H1 (cell line): ENCODE data around the gene MARS2. TPM values are rescaled to one million over a fixed set of nuclear protein-coding genes. Genes with fewer than 3 reads are reported as not detected.
A peak's percentile ranks its signal among the peaks of the same experiment; 100 is the strongest.

Experiments used
- CTCF ChIA-PET: fragments of 300-600 bp; sonication (Branson Sonifier 250); formaldehyde crosslinking; loops from one replicate; lab custom pipeline; 2021; ENCODE audit not compliant: partially characterized antibody; lab: Charles Lee
- POLR2A ChIA-PET: fragments of 300-600 bp; sonication (Branson Sonifier 250); formaldehyde crosslinking; loops from one replicate; lab custom pipeline; 2021; ENCODE audit warnings: inconsistent platforms; ENCODE audit not compliant: partially characterized antibody; lab: Charles Lee
- DNase-seq, 2 experiments: peaks; one replicate each; pipeline versions ENCODE4 v3.0.0 to v3.0.0-alpha.2; 2010 to 2022; ENCODE audit warnings: low spot score in 2 of 2, low read depth in 1 of 2, mixed read lengths in 1 of 2
- FAIRE-seq: peaks from 2 replicates; lab custom pipeline; 2011; peaks lifted over from hg19 to GRCh38; lab: Jason Lieb, UNC
- H2AFZ ChIP-seq: 2 replicates; pipeline ENCODE4 v1.8.1; 2012; ENCODE audit warnings: low read length, inconsistent platforms
- H2AK5ac ChIP-seq: 2 replicates; pipeline ENCODE4 v1.6.1; 2013; ENCODE audit warnings: low read depth, low read length
- H2BK120ac ChIP-seq: replicated peaks from 2 replicates; pipeline ENCODE3; 2013; ENCODE audit warnings: low read depth, low read length, inconsistent platforms
- H2BK12ac ChIP-seq: 2 replicates; pipeline ENCODE4 v1.6.1; 2013; ENCODE audit warnings: low read depth, low read length
- H2BK15ac ChIP-seq: 2 replicates; pipeline ENCODE4 v1.6.1; 2013; ENCODE audit warnings: low read length
- H2BK20ac ChIP-seq: 2 replicates; pipeline ENCODE4 v1.6.1; 2013; ENCODE audit warnings: low read length
- H2BK5ac ChIP-seq: 2 replicates; pipeline ENCODE4 v1.6.1; 2013; ENCODE audit warnings: low read depth, low read length
- H3K14ac ChIP-seq: 2 replicates; pipeline ENCODE4 v1.6.1; 2013; ENCODE audit warnings: inconsistent platforms; ENCODE audit not compliant: insufficient read length
- H3K18ac ChIP-seq: 2 replicates; pipeline ENCODE4 v1.6.1; 2013; ENCODE audit warnings: low read length; ENCODE audit errors: extremely low read depth
- H3K23ac ChIP-seq: 2 replicates; pipeline ENCODE4 v1.6.1; 2013; ENCODE audit warnings: inconsistent platforms; ENCODE audit not compliant: insufficient read length
- H3K23me2 ChIP-seq: 2 replicates; pipeline ENCODE4 v1.6.1; 2013; ENCODE audit warnings: low read depth, low read length
- H3K27ac ChIP-seq: 2 replicates; pipeline ENCODE4 v1.6.1; 2011; ENCODE audit warnings: low read depth, low read length, inconsistent platforms
- H3K27me3 ChIP-seq, 4 experiments: replicated peaks in 1 of 4; 1 replicate in 1 of 4; 2 replicates in 3 of 4; pipeline versions ENCODE4 v1.6.1 to v1.8.1; 2011 to 2013; ENCODE audit warnings: low read length in 3 of 4, mild to moderate bottlenecking in 3 of 4, inconsistent platforms in 2 of 4, mixed read lengths in 2 of 4, moderate library complexity in 1 of 4; ENCODE audit not compliant: control insufficient read depth in 3 of 4, insufficient read depth in 3 of 4; ENCODE audit errors: extremely low read depth in 1 of 4
- H3K36me3 ChIP-seq, 4 experiments: 2 replicates each; pipeline versions ENCODE4 v1.6.1 to v1.8.1; 2011 to 2013; ENCODE audit warnings: mild to moderate bottlenecking in 4 of 4, low read length in 3 of 4, moderate library complexity in 2 of 4, control low read depth in 1 of 4, inconsistent platforms in 1 of 4; ENCODE audit not compliant: insufficient read depth in 4 of 4, control insufficient read depth in 2 of 4
- H3K4ac ChIP-seq: replicated peaks from 2 replicates; pipeline ENCODE3; 2013; ENCODE audit warnings: low read length, low read depth, mixed read lengths, inconsistent platforms; ENCODE audit not compliant: insufficient read length
- H3K4me1 ChIP-seq, 4 experiments: replicated peaks in 1 of 4; 1 replicate in 1 of 4; 2 replicates in 3 of 4; pipeline versions ENCODE4 v1.6.1 to v1.8.1; 2011 to 2013; ENCODE audit warnings: low read length in 3 of 4, inconsistent platforms in 2 of 4, mixed read lengths in 1 of 4; ENCODE audit not compliant: insufficient read depth in 4 of 4, control insufficient read depth in 3 of 4
- H3K4me2 ChIP-seq, 2 experiments: 2 replicates each; pipeline versions ENCODE4 v1.6.1 to v1.8.1; 2011 to 2013; ENCODE audit warnings: low read depth in 2 of 2, low read length in 2 of 2, control low read depth in 1 of 2, inconsistent platforms in 1 of 2, mild to moderate bottlenecking in 1 of 2; ENCODE audit not compliant: insufficient read depth in 1 of 2
- H3K4me3 ChIP-seq, 4 experiments: fragments of 200-600, 300-600 bp in 1 of 4; sonication (generic), shearing (Covaris generic), sonication (Bioruptor Twin) in 1 of 4; 2 replicates each; pipeline versions ENCODE4 v1.5.1 to v1.8.1; 2011 to 2016; ENCODE audit warnings: low read length in 4 of 4, low read depth in 3 of 4, control low read depth in 2 of 4, inconsistent platforms in 2 of 4, mild to moderate bottlenecking in 2 of 4, mixed read lengths in 1 of 4, moderate library complexity in 1 of 4; ENCODE audit not compliant: insufficient read depth in 2 of 4; ENCODE audit errors: extremely low read depth in 1 of 4
- H3K56ac ChIP-seq: replicated peaks from 2 replicates; pipeline ENCODE3; 2013; ENCODE audit warnings: low read depth, mild to moderate bottlenecking, mixed read lengths, low read length, inconsistent platforms; ENCODE audit not compliant: insufficient read length
- H3K79me1 ChIP-seq: 2 replicates; pipeline ENCODE4 v1.6.1; 2013; ENCODE audit warnings: low read depth, low read length, control low read depth
- H3K79me2 ChIP-seq, 2 experiments: 2 replicates each; pipeline versions ENCODE4 v1.6.1 to v1.8.1; 2012 to 2013; ENCODE audit warnings: low read length in 2 of 2, mild to moderate bottlenecking in 2 of 2, inconsistent platforms in 1 of 2; ENCODE audit not compliant: insufficient read depth in 2 of 2, control insufficient read depth in 1 of 2
- H3K9ac ChIP-seq, 4 experiments: replicated peaks in 1 of 4; 1 replicate in 1 of 4; 2 replicates in 3 of 4; pipeline versions ENCODE4 v1.6.1 to v1.8.1; 2011 to 2013; ENCODE audit warnings: low read depth in 3 of 4, low read length in 3 of 4, control low read depth in 2 of 4, mild to moderate bottlenecking in 2 of 4, moderate library complexity in 2 of 4, inconsistent platforms in 1 of 4; ENCODE audit errors: extremely low read depth in 1 of 4
- H3K9me3 ChIP-seq, 2 experiments: 2 replicates each; pipeline versions ENCODE4 v1.6.1 to v1.8.1; 2012 to 2013; ENCODE audit warnings: mild to moderate bottlenecking in 2 of 2, moderate library complexity in 2 of 2, control low read depth in 1 of 2, inconsistent platforms in 1 of 2, low read depth in 1 of 2, low read length in 1 of 2, mixed read lengths in 1 of 2; ENCODE audit not compliant: insufficient read depth in 2 of 2
- H4K20me1 ChIP-seq, 2 experiments: replicated peaks in 1 of 2; 2 replicates each; pipeline versions ENCODE3 to v1.8.1; 2011 to 2013; ENCODE audit warnings: inconsistent platforms in 2 of 2, low read length in 2 of 2, mild to moderate bottlenecking in 1 of 2; ENCODE audit not compliant: insufficient read depth in 2 of 2, control insufficient read depth in 1 of 2
- H4K5ac ChIP-seq: 2 replicates; pipeline ENCODE4 v1.6.1; 2013; ENCODE audit warnings: low read length, low read depth, mixed read lengths, inconsistent platforms; ENCODE audit not compliant: insufficient read length
- H4K8ac ChIP-seq: 2 replicates; pipeline ENCODE4 v1.8.0; 2013; ENCODE audit warnings: mild to moderate bottlenecking, moderate library complexity, low read length, inconsistent platforms; ENCODE audit not compliant: insufficient read depth; ENCODE audit errors: extremely low read depth
- H4K91ac ChIP-seq: replicated peaks from 2 replicates; pipeline ENCODE3; 2013; ENCODE audit warnings: low read length, mixed read lengths, inconsistent platforms; ENCODE audit not compliant: insufficient read length
- CEBPB ChIP-seq: IDR thresholded peaks from 2 replicates; pipeline ENCODE4 v1.6.1; 2012; ENCODE audit warnings: low read depth, low read length
- CTCF ChIP-seq, 3 experiments: IDR thresholded peaks; 1 replicate in 2 of 3; 2 replicates in 1 of 3; pipeline versions ENCODE4 v1.5.1 to v1.6.1; 2011; ENCODE audit warnings: low read length in 3 of 3, mild to moderate bottlenecking in 3 of 3, inconsistent platforms in 2 of 3, low read depth in 1 of 3, moderate library complexity in 1 of 3; ENCODE audit not compliant: insufficient read depth in 1 of 3; ENCODE audit errors: control extremely low read depth in 1 of 3
- E2F6 ChIP-seq: IDR thresholded peaks from 2 replicates; pipeline ENCODE4 v1.6.1; 2012; ENCODE audit warnings: inconsistent platforms
- EGR1 ChIP-seq: IDR thresholded peaks from 2 replicates; pipeline ENCODE4 v1.6.1; 2011; ENCODE audit warnings: low read depth, low read length, borderline replicate concordance
- GTF2F1 ChIP-seq: IDR thresholded peaks from 2 replicates; pipeline ENCODE4 v1.6.1; 2012; ENCODE audit warnings: low read depth, low read length, improper control_type of control experiment, borderline replicate concordance
- KDM1A ChIP-seq: fragments of 200-600, 300-600 bp; sonication (generic); IDR thresholded peaks from 2 replicates; pipeline ENCODE4 v1.7.1; 2016; ENCODE audit warnings: mild to moderate bottlenecking, low read length, borderline replicate concordance
- KDM4A ChIP-seq: IDR thresholded peaks from one replicate; pipeline ENCODE4 v1.7.1; 2012; ENCODE audit warnings: low read depth, mild to moderate bottlenecking, moderate library complexity, low read length, inconsistent platforms; ENCODE audit not compliant: severe bottlenecking
- KDM5A ChIP-seq: fragments of 200-600 bp; IDR thresholded peaks from 2 replicates; pipeline ENCODE4 v1.7.1; 2012; ENCODE audit warnings: mild to moderate bottlenecking, low read length, inconsistent platforms, mixed read lengths
- MAFK ChIP-seq: IDR thresholded peaks from 2 replicates; pipeline ENCODE4 v1.6.1; 2012; ENCODE audit warnings: low read depth, mild to moderate bottlenecking, improper control_type of control experiment, low read length
- MAX ChIP-seq: IDR thresholded peaks from 2 replicates; pipeline ENCODE4 v1.6.1; 2012; ENCODE audit warnings: inconsistent platforms
- SP4 ChIP-seq: IDR thresholded peaks from 2 replicates; pipeline ENCODE4 v1.6.1; 2012; ENCODE audit warnings: low read length, inconsistent platforms
- polyA plus RNA-seq, 7 experiments: library from polyadenylated mRNA; depleted of rRNA in 3 of 7; stranded (reverse) in 5 of 7; unstranded in 2 of 7; fragments of >200 nt in 5 of 7; fragments of 200-250 nt in 2 of 7; gene quantifications; 1 replicate in 5 of 7; 2 replicates in 1 of 7; 4 replicates in 1 of 7; pipeline versions ENCODE4 v1.2.1 to v1.2.3, GENCODE V29; 2011 to 2013; ENCODE audit warnings: missing spikeins in 2 of 7, mixed read lengths in 2 of 7
- total RNA-seq: library from RNA; stranded (reverse); fragmentation: NEBNext Ultra II Directional; extraction: Animal tissue kit (Norgen Biotek cat#: 25700); gene quantifications from 2 replicates; pipeline ENCODE4 v1.2.1, GENCODE V29; 2021

Gene MARS2
- total and polyA plus RNA-seq, 2 of the 8 experiments (the other 6 are each of a cell fraction or from before 2014, with no cell fraction given) = 15.7 to 27.2 TPM

GRCh38 chr2:197657562-197657961 is 47.6 kb upstream of the MARS2 start:
- ChIA-PET CTCF (no interaction called here), POLR2A (interaction anchor here (0.9 kb wide), 1 partner anchor 10 kb away, joined by 3 read pairs; no protein-coding TSS in a partner anchor)
- Histone ChIP-seq H3K56ac (no peak overlapping the region), H3K4me3 (no peak overlapping the region; a peak in 1 of 8 replicates), H3K4ac (no peak overlapping the region), H3K4me1 (peaks cover 0 to 3% (median 0%) of the 10 kb centered on the region in 4 experiments; a peak in 2 of 7 replicates), H4K8ac (no peak overlapping the region), H3K4me2 (peak overlapping the region in 1 of 2 experiments; percentile 42; a peak in 2 of 4 replicates), H3K27me3 (no peaks in the 10 kb centered on the region), H2AFZ (no peak overlapping the region), H2AK5ac (no peak overlapping the region), H2BK12ac (no peak overlapping the region), H3K79me2 (no peaks in the 10 kb centered on the region), H3K9ac (no peak overlapping the region), H2BK5ac (0 out of 2 replicates have a peak overlapping the region, but pooled peaks have one; percentile 26), H3K79me1 (no peaks in the 10 kb centered on the region; the same call in 1 of the 2 replicates), H2BK20ac (no peak overlapping the region), H2BK15ac (no peak overlapping the region), H4K91ac (no peak overlapping the region), H3K36me3 (no peaks in the 10 kb centered on the region), H3K9me3 (no peaks in the 10 kb centered on the region), H4K20me1 (peaks cover 0 to 1% of the 10 kb centered on the region in 2 experiments), H3K27ac (no peak overlapping the region), H3K18ac (no peak overlapping the region), H4K5ac (no peak overlapping the region), H3K23ac (no peak overlapping the region), H3K23me2 (no peaks in the 10 kb centered on the region), H3K14ac (no peak overlapping the region), H2BK120ac (no peak overlapping the region)
- no peak for TF ChIP-seq MAFK
- TF ChIP-seq EGR1 = no peak
- no peak for TF ChIP-seq KDM4A
- no peak for TF ChIP-seq CEBPB
- TF ChIP-seq GTF2F1 = no peak
- no peak for TF ChIP-seq SP4
- no peak for TF ChIP-seq CTCF (IDR thresholded peaks at IDR 0.05; ENCODE audit: control extremely low read depth in 1 of 3, insufficient read depth in 1 of 3, low read depth in 1 of 3, low read length in 3 of 3)
- TF ChIP-seq KDM5A = no peak
- TF ChIP-seq E2F6 = no peak
- no peak for TF ChIP-seq KDM1A
- TF ChIP-seq MAX = no peak
- no peak for DNase-seq
- FAIRE-seq = no peak
